ENCODE data around the gene RAD17.
A peak's percentile ranks its signal among the peaks of the same experiment; 100 is the strongest.
"Not testable (repeated sequence)": the region's sequence is repeated elsewhere in the genome, so short reads cannot be mapped to it uniquely, and the experiment has no call there.

Gene RAD17

GRCh38 chr5:69369340-69370121 is at the start of gene RAD17, which contains the start of the genes AK6 and TAF9:
RAD17 (plus strand) TSS chr5:69369818; CDS start chr5:69372209, 2,391 bp downstream.
AK6 (minus strand) TSS chr5:69369520; CDS start chr5:69369490, 30 bp downstream.
TAF9 (minus strand) TSS chr5:69369520; CDS start chr5:69365737, 3,783 bp downstream.
- DNase-seq, result peak; percentile 78

DNA sequence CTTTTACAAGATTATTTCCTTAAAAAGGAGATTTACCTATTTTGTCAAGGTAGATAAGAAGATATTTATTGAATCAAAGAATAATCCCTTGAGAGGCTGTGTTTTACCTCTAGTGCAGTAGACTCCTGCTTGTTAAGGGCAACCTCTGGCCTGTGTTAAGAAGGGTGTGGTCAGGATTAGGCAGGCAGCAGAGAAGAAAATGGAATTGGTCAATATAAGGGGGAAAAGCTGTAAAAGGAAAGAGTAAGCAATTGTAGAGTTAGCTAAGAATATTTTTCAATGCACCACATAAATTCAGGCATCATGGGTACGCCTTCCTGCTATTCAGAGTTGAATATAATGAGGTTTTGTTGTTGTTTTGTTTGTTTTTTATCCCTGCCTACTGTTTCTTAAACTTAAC is 43.3 kb upstream of the RAD17 start:
- no peak for DNase-seq

GRCh38 chr5:69329905-69330489 is 39.6 kb upstream of the RAD17 start:
- DNase-seq, result no peak

DNA sequence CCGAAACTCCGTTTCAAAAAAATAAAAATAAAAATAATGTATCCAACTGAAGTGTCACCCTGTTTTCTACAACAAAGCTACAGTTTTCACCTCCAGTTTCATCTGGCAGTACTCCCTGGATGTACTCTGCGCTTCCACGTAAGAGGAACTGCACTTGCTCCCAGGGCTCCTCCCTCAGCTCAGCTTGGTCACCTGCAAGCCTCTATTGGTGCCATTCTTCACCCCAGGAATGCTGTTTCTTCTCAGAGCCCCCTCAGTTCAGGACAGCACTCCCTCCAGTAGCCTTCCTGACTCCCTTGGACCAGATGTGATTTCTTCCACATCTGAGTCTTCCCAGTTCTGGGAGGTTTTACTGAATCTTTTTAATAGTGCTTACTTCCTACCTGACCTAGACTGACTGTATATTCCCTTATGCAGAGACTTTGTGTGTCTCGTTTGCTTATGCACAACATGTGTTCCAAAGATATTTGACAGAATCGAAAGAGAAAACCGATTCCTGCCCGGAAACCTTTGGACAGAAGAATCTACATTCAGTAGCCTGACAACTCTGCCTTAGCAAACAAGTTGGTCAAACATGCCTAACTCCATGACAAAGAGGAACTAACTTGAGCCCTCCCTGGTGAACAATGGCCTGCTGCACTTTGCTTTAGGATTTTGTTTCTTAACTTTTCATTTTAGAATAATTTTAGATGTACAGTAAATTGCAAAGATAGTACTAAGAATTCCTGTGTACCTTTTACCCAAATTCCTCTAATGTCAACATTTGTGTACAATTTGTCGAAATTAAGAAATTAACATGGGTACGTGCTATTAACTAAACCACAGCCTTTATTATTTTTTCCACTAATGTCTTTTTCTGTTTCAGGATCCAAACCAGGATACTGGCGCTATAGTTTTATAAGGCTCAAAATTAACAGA is 37.8 kb upstream of the RAD17 start:
- DNase-seq, result peak; percentile 15

DNA sequence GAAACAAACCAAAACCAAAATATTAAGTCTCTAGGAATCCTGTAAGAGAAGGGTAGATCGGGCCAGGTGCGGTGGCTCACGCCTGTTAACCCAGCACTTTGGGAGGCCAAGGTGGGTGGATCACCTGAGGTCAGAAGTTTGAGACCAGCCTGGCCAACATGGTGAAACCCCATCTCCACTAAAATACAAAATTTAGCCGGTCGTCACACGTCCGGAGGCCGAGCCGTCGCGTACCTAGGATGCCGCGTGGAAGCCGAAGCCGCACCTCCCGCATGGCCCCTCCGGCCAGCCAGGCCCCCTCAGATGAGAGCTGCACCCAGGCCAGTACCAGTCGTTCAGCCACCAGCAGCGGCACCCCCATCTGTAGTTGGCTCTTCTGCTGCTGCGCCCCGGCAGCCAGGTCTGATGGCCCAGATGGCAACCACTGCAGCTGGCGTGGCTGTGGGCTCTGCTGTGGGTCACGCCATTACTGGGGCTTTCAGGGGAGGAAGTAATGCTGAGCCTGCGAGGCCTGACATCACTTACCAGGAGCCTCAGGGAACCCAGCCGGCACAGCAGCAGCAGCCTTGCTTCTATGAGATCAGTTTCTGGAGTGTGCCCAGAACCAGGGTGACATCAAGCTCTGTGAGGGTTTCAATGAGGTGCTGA is 35.8 kb upstream of the RAD17 start:
- not testable (repeated sequence) for DNase-seq

- DNase-seq, result peak; percentile 38
These were observed 34.8 kb upstream of the RAD17 start for GRCh38 chr5:69334793-69335268.

DNA sequence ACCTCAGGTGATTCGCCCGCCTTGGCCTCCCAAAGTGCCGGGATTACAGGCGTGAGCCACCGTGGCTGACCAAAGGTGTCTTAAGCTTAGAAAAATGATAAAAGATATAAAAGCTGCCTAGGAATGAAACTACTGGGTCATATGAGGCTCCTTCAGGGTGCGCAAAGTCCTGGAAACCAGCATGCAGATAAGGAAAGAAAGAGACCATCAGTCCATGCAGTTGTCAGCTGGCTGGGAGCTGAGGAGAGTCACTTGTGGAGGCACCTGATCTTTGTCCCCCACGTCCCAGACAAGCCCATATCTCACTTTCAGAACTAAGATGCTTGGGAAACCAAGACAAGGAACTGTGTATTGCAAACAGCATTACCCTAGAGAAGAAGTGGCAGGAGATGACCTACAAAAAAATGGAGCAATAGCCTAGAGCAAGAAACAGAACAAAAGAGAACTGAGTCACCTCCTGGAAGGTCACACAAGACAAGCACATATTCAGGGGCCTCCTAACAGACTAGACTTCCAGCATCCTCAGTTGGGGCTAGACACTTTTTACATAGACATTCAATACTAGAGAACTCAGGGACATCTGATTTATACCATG is 34.2 kb upstream of the RAD17 start:
- no peak for DNase-seq

GRCh38 chr5:69341520-69342161 is 28.0 kb upstream of the RAD17 start:
- DNase-seq, result no peak

GRCh38 chr5:69343083-69343482 is 26.5 kb upstream of the RAD17 start:
- no peak for DNase-seq

GRCh38 chr5:69350664-69351063 is 19.0 kb upstream of the RAD17 start:
- DNase-seq, result no peak

GRCh38 chr5:69359699-69360098 is 9.9 kb upstream of the RAD17 start:
- DNase-seq, result no peak

- no peak for DNase-seq
These were observed 9.2 kb upstream of the RAD17 start for GRCh38 chr5:69360442-69360841.

DNA sequence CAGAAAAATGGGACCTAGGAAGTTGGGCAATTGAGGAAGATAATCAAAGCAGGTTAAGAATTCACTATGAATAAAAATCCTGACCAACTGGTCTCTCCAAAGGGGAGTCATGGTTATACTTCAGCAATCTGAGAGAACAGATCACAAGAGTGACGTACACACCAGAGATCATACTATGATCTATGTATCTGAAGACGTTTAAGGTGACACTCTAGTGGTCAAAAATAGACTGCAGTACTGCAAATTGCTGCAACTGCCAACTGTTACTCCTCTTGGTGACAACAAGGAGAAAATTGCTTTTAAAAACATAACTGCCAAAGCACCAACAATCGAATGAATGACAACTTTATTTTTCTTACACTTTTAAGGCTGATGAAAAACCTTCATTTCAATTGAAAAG is 5.2 kb upstream of the RAD17 start:
- DNase-seq, result peak; percentile 10

- no peak for DNase-seq
These were observed 4.8 kb upstream of the RAD17 start for GRCh38 chr5:69364850-69365249.

DNA sequence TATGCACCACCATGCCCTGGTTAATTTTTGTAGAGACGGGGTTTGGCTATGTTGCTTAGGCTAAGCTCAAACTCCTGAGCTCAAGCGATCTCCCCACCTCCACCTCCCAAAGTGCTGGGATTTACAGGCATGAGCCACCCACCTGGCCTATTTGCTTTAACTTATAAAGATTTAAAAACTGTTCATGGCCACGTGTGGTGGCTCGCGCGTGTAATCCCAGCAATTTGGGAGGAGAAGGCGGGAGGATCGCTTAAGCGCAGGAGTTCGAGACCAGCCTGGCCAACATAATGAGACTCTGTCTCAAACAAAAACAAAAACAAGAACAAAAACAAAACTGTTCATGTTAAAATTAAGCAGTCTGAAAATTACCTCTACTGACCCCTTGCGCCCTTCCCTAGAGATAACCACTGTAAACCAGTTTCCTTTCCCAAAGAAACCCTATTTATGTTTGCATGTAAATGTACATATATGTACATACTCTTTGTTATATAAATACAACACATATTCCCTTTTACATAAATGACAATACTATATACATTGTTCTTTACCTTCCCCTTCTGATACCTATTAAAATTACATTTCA is 1.8 kb upstream of the RAD17 start:
- DNase-seq, result no peak

DNA sequence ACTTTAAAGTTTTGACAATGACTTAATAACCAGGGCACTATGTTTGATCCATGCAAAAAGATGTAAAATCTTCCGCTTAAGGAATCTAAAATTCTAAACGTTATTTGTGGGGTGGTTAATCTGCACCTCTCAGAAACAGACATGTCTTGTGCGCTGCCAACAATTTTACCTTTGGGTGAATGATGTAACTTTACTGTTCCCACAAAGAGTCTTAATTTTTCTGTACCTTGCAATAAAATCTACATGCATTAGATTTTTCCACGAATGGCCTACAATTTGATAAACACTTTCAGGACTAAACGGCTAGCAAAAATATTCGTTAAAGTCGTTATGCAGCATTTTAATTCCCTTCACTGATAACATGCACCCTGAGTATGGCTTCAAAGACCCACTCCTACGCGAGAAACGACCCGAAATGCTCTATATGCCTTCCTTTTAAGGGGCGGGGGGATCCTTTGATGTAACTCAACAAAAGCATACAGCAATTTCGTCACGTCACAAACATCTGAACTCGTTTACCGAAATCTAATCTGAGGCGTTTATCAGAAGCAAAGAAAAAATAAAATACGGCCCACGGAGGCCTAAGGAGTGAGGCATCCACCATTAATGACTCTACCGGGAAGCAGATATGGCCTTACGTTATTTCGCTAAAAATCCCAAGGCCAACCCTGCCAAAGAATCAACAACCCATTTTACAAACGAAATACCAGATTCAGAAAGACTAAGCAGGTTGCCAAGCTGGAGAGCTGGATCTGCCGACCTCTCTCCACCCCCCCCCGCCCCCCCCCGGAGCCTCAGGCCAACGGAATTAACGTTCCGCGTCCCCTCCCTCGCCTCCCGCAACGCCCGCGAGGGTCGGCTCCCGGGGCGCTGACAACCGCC is 919 bp upstream of the RAD17 start:
- no peak for DNase-seq

DNA sequence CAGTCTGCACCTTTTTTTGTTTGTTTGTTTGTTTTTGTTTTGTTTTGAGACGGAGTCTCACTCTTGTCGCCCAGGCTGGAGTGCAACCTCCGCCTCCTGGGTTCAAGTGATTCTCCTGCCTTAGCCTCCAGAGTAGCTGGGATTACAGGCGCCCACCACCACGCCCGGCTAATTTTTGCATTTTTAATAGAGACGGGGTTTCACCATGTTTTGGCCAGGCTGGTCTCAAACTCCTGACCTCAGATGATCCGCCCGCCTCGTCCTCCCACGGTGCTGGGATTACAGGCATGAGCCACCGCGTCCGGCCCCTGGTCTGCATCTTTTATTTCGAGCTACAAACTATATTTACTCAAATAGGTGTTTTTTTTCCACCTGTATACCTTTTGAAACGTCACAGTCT is 717 bp downstream of the RAD17 start:
- DNase-seq, result not testable (repeated sequence)

GRCh38 chr5:69372394-69372793 is 2.8 kb downstream of the RAD17 start:
- DNase-seq, result no peak

DNA sequence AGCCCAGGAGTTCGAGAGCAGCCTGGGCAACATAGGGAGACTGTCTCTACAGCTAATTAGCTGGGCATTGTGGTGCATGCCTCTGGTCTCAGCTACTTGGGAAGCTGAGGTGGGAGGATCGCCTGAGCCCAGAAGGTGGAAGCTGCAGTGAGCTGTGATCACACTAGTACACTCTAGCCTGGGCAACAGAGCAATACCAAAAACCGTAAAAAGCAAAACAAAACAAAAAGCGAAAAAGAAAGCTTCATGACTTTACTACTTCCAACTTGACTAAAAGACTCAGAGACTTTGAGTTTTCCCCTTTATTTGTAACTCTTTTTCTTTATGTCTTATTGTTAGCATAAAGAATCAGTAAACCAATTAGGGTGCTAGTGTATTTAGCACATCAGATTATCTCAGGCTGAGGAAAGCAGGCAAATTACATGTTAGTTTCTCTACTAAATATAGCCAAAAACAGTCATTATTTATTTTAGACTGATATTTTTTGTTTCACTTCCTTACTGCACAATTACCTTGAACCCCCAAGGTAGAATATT is 5.4 kb downstream of the RAD17 start:
- DNase-seq, result no peak

GRCh38 chr5:69378376-69378775 is 8.8 kb downstream of the RAD17 start:
- no peak for DNase-seq

All from NCI-H510A treated with DMSO at 0.1 percent for 48 hours (cell line).